Measurements from ENCODE around the gene ABL1.

GRCh38 chr9:130891688-130892476, 56.8 kb downstream of the ABL1 start:
- TF ChIP-seq, protein P1, sequence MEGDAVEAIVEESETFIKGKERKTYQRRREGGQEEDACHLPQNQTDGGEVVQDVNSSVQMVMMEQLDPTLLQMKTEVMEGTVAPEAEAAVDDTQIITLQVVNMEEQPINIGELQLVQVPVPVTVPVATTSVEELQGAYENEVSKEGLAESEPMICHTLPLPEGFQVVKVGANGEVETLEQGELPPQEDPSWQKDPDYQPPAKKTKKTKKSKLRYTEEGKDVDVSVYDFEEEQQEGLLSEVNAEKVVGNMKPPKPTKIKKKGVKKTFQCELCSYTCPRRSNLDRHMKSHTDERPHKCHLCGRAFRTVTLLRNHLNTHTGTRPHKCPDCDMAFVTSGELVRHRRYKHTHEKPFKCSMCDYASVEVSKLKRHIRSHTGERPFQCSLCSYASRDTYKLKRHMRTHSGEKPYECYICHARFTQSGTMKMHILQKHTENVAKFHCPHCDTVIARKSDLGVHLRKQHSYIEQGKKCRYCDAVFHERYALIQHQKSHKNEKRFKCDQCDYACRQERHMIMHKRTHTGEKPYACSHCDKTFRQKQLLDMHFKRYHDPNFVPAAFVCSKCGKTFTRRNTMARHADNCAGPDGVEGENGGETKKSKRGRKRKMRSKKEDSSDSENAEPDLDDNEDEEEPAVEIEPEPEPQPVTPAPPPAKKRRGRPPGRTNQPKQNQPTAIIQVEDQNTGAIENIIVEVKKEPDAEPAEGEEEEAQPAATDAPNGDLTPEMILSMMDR (conservative IDR thresholded peaks at IDR 0.05; ENCODE audit: low read length): no peak
- TF ChIP-seq EZH2phosphoT487 (IDR thresholded peaks at IDR 0.05; ENCODE audit: borderline replicate concordance): no peak
